Spinal cord (tissue), 10 donors: ENCODE data around the gene PDE12. TPM values are rescaled to one million over a fixed set of nuclear protein-coding genes. Genes with fewer than 3 reads are reported as not detected.
"Not testable (repeated sequence)": the region's sequence is repeated elsewhere in the genome, so short reads cannot be mapped to it uniquely, and the experiment has no call there.

Experiments used
- DNase-seq, 6 donors: peaks; one replicate each; pipeline versions ENCODE4 v3.0.0 to v3.0.0-alpha.2; 2013 to 2015; ENCODE audit warnings: low spot score in 6 of 6, low read depth in 4 of 6
- H3K27ac ChIP-seq: one replicate; pipeline ENCODE4 v1.5.1; 2013; ENCODE audit warnings: low read depth, low read length, control low read depth
- H3K27me3 ChIP-seq: one replicate; pipeline ENCODE4 v1.6.1; 2013; ENCODE audit warnings: low read length; ENCODE audit not compliant: control insufficient read depth, insufficient read depth
- H3K36me3 ChIP-seq: one replicate; pipeline ENCODE4 v1.6.1; 2013; ENCODE audit warnings: low read length; ENCODE audit not compliant: control insufficient read depth, insufficient read depth
- H3K4me1 ChIP-seq: one replicate; pipeline ENCODE4 v1.6.1; 2013; ENCODE audit warnings: low read length; ENCODE audit not compliant: control insufficient read depth, insufficient read depth
- H3K4me3 ChIP-seq: one replicate; pipeline ENCODE4 v1.5.1; 2013; ENCODE audit warnings: low read depth, low read length, control low read depth
- H3K9me3 ChIP-seq: one replicate; pipeline ENCODE4 v1.6.1; 2013; ENCODE audit warnings: low read length; ENCODE audit not compliant: control insufficient read depth, insufficient read depth
- WGBS: methylation state at CpG from one replicate; pipeline ENCODE4 v1.1.5; 2013; ENCODE audit warnings: missing lambda C conversion rate; ENCODE audit not compliant: insufficient coverage; 5-methylcytosine and 5-hydroxymethylcytosine counted together
- polyA plus RNA-seq, 2 donors: library from polyadenylated mRNA; unstranded; fragments of 120-200 nt; gene quantifications; one replicate each; pipeline ENCODE4 v1.2.1, GENCODE V29; 2013; ENCODE audit not compliant: insufficient read length in 2 of 2
- small RNA-seq: library from RNA; depleted of rRNA; stranded (forward); fragments of <200 nt; gene quantifications from one replicate; pipeline ENCODE3, GENCODE V24; 2014; ENCODE audit warnings: low replicate concordance
- total RNA-seq, 2 donors: library from RNA; depleted of rRNA in 1 of 2; stranded (reverse); fragments of 120-200 nt in 1 of 2; fragments of >200 nt in 1 of 2; gene quantifications; one replicate each; pipeline versions ENCODE4 v1.2.3 to v1.2.4, GENCODE V29; 2013 to 2014
- donor health status: healthy.

PDE12 gene
- total and polyA plus RNA-seq, 4 donors: 13.2 to 14.7 (median 14.2) TPM

DNA sequence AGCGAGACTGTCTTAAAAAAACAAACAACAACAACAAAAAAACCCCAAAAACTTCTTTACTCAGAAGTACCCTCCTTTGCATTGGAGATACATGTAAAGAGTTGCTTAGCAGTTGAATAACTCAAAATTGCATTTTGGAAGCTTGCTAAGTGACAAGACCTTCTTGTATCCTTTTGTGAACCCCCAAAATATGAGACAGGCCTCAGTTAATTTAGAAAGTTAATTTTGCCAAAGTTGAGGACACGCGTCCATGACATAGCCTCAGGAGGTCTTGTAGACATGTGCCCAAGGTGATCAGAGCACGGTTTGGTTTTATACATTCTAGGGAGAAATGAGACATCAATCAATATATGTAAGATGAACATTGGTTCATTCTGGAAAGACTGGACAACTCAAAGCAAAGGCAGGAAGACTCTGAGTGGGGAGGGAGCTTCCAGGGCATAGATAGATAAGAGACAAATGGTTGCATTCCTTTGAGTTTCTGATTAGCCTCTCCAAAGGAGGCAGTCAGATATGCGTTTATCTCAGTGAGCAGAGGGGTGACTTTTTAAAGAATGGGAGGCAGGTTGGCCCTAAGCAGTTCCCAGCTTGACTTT is 42.8 kb downstream of the PDE12 start:
- Histone ChIP-seq H3K36me3 (peaks cover 9% of the 10 kb centered on the region), H3K27ac (no peak overlapping the region), H3K4me1 (peaks cover 15% of the 10 kb centered on the region), H3K9me3 (no peaks in the 10 kb centered on the region), H3K27me3 (no peaks in the 10 kb centered on the region), H3K4me3 (peak overlapping the region; percentile 93)
- no peak for DNase-seq
- no CpG with 5 or more reads among the region's 5 CpGs for WGBS

DNA sequence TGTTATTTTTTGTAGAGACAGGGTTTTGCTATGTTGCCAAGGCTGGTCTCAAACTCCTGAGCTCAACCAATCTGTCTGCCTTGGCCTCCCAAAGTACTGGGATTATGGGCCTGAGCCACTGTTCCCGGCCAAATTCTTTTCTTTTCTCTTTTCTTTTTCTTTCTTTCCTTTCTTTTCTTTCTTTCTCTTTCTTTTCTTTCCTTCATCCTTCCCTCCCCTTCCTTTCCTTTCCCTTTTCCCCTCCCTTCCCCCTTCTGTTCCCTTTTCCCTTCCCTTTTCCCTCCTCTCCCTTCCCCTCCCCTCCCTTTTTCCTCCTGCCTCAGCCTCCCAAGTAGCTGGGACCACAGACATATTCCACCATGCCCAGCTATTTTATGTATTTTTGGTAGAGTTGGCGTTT is 44.1 kb downstream of the PDE12 start:
- Histone ChIP-seq H3K27ac (no peak overlapping the region), H3K4me3 (no peak overlapping the region), H3K27me3 (no peaks in the 10 kb centered on the region), H3K4me1 (peaks cover 12% of the 10 kb centered on the region), H3K36me3 (peaks cover 9% of the 10 kb centered on the region), H3K9me3 (no peaks in the 10 kb centered on the region)
- no peak for DNase-seq
- no CpG with 5 or more reads among the region's 2 CpGs for WGBS

DNA sequence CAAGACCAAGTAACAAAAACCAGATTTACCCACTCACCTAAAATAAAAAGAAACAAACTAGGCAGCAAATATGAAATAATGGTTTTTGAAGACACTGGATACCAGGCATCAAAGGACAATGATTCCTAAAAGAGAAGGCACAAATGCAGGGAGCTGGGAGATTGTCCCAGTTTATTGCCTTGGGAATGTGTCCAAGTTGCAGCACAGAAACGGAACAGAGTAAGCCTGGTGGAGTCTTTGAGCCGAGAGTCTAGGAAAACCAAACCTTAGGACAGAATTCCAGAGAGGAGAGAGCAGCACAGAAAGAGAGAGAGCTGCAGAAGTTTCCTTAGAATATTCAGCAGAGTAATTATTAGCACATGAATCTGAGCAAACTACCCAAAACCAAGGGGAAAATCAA is 48.9 kb downstream of the PDE12 start:
- Histone ChIP-seq H3K9me3 (no peaks in the 10 kb centered on the region), H3K4me1 (no peaks in the 10 kb centered on the region), H3K27me3 (no peaks in the 10 kb centered on the region), H3K4me3 (no peak overlapping the region), H3K27ac (no peak overlapping the region), H3K36me3 (peaks cover 8% of the 10 kb centered on the region)
- WGBS: 100% methylated on average over 2 of the region's 2 CpGs
- DNase-seq: no peak

DNA sequence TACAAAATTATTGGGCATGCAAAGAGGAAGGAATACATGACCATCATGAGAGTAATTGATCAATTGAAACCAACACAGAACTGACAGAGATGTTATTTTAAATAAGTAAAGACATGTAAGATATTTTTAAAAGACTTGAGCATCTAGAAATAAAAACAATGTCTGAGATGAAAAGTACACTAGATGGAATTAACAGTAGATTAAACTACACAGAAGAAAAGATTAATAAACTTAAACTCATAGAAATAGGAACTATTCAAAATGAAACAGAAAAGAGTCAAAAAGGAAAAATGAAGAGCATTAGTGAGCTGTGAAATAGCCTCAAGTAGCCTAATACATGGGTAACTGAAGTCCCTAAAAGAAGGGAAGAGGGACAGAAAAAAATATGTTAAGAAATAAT is 49.6 kb downstream of the PDE12 start:
- H3K27ac ChIP-seq: no peak overlapping the region
- H3K4me3 ChIP-seq: no peak overlapping the region
- no peak for DNase-seq
- H3K9me3 ChIP-seq: no peaks in the 10 kb centered on the region
- no peaks in the 10 kb centered on the region for H3K27me3 ChIP-seq
- no peaks in the 10 kb centered on the region for H3K4me1 ChIP-seq
- peaks cover 3% of the 10 kb centered on the region for H3K36me3 ChIP-seq

DNA sequence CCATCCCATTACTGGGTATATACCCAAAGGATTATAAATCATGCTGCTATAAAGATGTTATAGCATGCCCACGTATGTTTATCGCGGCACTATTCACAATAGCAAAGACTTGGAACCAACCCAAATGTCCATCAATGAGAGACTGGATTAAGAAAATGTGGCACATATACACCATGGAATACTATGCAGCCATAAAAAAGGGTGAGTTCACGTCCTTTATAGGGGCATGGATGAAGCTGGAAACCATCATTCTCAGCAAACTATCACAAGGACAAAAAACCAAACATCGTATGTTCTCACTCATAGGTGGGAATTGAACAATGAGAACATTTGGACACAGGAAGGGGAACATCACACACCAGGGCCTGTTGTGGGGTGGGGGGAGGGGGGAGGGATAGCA is 55.8 kb downstream of the PDE12 start:
- no CpG with 5 or more reads among the region's 5 CpGs for WGBS
- not testable (repeated sequence) for DNase-seq, H3K9me3 ChIP-seq, H3K4me3 ChIP-seq, H3K27me3 ChIP-seq, H3K36me3 ChIP-seq, H3K27ac ChIP-seq, H3K4me1 ChIP-seq

DNA sequence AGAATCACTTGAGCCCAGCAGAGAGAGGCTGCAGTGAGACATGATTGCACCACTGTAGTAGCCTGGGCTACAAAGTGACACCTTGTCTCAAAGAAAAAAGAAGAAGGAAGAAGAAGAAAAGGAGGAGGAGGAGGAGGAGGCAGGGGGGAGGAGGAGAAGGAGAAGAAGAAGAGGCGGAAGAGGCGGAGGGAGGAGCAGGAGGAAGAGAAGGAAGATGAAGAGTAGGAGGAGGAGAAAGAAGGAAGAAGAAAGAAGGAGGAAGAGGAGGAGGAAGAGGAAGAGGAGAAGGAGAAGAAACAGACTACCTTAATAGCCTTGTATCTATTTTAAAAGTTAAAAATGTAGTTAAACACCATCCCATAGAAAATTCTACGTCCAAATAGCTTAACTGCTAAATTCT is 60.2 kb downstream of the PDE12 start:
- Histone ChIP-seq H3K27ac (no peak overlapping the region), H3K27me3 (no peaks in the 10 kb centered on the region), H3K4me1 (no peaks in the 10 kb centered on the region), H3K36me3 (peaks cover 3% of the 10 kb centered on the region), H3K9me3 (no peaks in the 10 kb centered on the region), H3K4me3 (no peak overlapping the region)
- DNase-seq: no peak
- WGBS: 94% methylated on average over 2 of the region's 3 CpGs

Small RNA genes lying within 50 kb of the gene (small RNA-seq; reads per million reads assigned to genes)
- gene RNU6-108P (not detected), gene RNU6-1181P (not detected), gene RNU6-483P (not detected)

Other genes with a start within 250 kb of the PDE12 start
- gene DNAH12, start 11.9 kb upstream of the PDE12 start, total RNA-seq: 1 to 10 TPM; 2.8 to 7.8 TPM
- gene DNAH12, start 11.9 kb upstream of the PDE12 start, polyA plus RNA-seq: 1 to 10 TPM; 5.9 to 6.1 TPM
- gene ARF4, start 41.1 kb downstream of the PDE12 start, total RNA-seq: 100 to 1,000 TPM; 108 to 177 TPM
- 100 to 1,000 TPM; 194 to 199 TPM for gene ARF4, start 41.1 kb downstream of the PDE12 start, polyA plus RNA-seq
- gene DENND6A, start 136.8 kb downstream of the PDE12 start, total RNA-seq: 10 to 100 TPM; 24.6 to 59.4 TPM
- gene DENND6A, start 136.8 kb downstream of the PDE12 start, polyA plus RNA-seq: 10 to 100 TPM; 19.1 to 20.4 TPM
- 10 to 100 TPM; 43.5 to 80.9 TPM for gene SLMAP, start 200.0 kb downstream of the PDE12 start, total RNA-seq
- gene SLMAP, start 200.0 kb downstream of the PDE12 start, polyA plus RNA-seq: 10 to 100 TPM; 36.3 to 37.8 TPM